ENCODE results near the gene ANKRD11.
"Not testable (repeated sequence)": the region's sequence is repeated elsewhere in the genome, so short reads cannot be mapped to it uniquely, and the experiment has no call there.

Gene ANKRD11

DNA sequence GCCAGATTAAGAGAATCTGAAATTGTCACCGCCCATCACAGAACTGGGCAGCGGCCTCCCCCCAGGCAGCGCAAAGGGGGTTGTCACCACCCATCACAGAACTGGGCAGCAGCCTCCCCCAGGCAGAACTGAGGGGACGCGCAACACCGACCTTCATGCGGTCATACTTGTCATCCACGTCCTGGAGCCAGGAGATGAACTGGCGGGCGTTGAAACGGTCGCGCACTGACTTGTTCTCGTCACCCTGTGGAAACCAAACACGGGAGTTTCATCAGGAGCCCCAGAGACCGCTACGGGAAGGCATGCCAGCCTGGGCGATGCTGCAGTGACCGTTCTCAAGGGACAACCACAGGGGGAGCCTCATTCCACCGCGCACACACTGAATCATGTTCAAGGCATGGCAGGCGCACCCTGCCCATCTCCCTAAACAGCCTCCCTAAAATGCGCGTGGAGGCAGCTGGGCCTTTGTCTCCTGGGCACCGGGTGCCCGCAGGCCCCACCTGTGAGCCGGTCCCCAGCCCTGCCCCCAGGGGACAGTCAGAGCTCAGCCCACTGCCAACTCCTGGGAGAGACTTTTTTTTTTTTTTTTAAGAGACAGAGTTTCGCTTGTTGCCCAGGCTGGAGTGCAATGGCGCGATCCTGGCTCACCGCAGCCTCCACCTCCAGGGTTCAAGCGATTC lies 219.6 kb downstream of the ANKRD11 start:
- TF ChIP-seq, protein P1, sequence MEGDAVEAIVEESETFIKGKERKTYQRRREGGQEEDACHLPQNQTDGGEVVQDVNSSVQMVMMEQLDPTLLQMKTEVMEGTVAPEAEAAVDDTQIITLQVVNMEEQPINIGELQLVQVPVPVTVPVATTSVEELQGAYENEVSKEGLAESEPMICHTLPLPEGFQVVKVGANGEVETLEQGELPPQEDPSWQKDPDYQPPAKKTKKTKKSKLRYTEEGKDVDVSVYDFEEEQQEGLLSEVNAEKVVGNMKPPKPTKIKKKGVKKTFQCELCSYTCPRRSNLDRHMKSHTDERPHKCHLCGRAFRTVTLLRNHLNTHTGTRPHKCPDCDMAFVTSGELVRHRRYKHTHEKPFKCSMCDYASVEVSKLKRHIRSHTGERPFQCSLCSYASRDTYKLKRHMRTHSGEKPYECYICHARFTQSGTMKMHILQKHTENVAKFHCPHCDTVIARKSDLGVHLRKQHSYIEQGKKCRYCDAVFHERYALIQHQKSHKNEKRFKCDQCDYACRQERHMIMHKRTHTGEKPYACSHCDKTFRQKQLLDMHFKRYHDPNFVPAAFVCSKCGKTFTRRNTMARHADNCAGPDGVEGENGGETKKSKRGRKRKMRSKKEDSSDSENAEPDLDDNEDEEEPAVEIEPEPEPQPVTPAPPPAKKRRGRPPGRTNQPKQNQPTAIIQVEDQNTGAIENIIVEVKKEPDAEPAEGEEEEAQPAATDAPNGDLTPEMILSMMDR (IDR thresholded peaks at IDR 0.05; ENCODE audit: insufficient read depth, missing control alignments) = no peak
- no peak for DNase-seq (ENCODE audit: insufficient read length, low spot score)
- no peak for FAIRE-seq

DNA sequence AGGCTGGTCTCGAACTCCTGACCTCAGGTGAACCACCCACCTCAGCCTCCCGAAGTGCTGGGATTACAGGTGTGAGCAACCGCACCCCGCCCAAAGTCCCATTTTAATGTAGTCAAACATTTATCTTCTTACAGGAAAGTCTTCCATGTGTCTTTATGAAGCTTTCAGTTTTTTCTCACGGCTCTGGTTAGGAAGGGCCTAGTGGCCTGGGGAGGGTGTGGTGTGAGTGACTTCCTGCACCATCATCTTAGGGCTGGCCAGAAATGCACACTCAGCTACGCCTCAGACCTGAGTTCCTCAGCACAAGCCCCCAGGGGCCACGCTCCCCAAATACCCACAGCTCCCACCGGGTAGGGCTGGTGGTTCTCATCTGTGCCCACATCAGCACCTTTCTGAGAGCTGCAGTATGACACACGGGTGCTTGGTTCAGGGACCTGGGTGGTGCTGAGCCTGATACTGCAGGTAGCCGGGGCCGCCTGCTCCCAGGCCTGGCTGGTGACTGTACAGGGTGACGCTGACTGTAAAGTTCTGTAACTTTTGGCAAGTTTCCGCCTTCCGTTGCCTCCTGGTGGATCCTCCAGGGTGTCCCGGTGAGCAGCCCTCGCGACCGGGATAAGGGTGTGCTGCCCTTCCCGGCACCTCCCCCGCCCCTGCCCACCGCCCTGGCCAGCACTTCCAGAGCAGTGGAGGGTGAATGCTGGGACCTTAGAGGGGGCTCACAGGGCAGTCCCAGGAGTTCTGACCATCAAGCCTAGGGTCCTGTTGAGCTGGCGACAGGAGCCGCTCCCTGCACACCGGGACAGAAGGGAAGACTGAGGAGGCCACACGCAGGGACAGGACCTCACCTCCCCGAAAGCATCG lies 220.3 kb downstream of the ANKRD11 start:
- DNase-seq (ENCODE audit: insufficient read length, low spot score) = no peak
- FAIRE-seq = no peak
- TF ChIP-seq, protein P1 (IDR thresholded peaks at IDR 0.05; ENCODE audit: insufficient read depth, missing control alignments) = no peak

- FAIRE-seq (no peak), DNase-seq (ENCODE audit: insufficient read length, low spot score) (no peak)
- TF ChIP-seq, protein P1 (IDR thresholded peaks at IDR 0.05; ENCODE audit: insufficient read depth, missing control alignments) = no peak
Measured at GRCh38 chr16:89268987-89269735, 221.2 kb downstream of the ANKRD11 start.

DNA sequence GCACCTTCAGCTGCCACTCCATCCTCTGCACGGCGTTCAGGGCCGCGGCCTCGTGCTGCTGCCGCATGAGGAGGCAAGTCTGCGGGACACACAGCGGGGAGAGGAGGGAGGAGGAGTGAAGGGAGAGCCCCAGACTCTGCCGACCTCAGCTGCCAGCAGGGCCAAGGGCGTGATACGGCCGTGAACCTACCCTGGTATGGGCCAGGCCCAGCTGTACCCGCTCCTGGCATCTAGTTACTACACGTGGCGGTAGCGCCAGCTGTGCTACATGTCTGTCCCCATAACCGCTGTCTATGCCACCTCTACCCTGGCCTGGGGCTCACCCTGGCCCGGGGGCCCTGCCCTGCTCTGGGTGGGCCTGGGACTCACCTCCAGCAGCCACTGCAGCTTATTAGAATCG lies 221.8 kb downstream of the ANKRD11 start:
- TF ChIP-seq, protein P1 (IDR thresholded peaks at IDR 0.05; ENCODE audit: insufficient read depth, missing control alignments) = no peak
- FAIRE-seq = no peak
- DNase-seq (ENCODE audit: insufficient read length, low spot score) = no peak

- DNase-seq (ENCODE audit: insufficient read length, low spot score); FAIRE-seq: not testable (repeated sequence)
Measured at GRCh38 chr16:89267746-89268145, 222.6 kb downstream of the ANKRD11 start.

DNA sequence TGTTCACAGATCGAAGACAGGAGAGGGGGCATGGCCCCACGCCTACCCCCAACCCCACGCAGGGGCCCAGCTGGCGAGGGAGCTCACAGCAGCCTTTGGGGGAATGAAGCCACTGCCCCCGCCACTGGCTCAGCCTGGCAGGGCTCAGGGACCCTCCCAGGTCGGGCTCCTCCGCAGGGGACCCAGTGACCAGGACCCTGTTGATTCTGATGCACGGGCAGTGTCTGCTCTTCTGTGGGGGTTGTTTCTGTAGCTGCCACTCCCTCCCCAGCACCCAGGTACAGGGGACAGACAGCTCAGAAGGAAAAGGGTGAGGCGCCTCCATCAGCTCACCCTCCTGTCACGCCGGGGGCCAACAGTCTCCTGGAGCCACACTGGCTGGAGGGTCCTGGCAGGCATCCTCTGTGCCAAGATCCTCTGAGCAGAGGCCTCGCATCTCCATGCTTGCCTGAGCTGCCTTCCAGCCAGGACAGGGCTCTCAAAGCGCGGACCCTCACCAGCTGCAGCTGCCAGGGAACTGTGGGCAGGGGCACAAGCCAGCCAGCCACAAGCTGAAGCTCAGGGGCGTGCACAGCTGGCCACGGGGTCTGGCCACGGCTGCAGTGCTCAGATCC lies 223.7 kb downstream of the ANKRD11 start:
- DNase-seq (ENCODE audit: insufficient read length, low spot score) = no peak
- TF ChIP-seq, protein P1 (IDR thresholded peaks at IDR 0.05; ENCODE audit: insufficient read depth, missing control alignments) = no peak
- FAIRE-seq = no peak

DNA sequence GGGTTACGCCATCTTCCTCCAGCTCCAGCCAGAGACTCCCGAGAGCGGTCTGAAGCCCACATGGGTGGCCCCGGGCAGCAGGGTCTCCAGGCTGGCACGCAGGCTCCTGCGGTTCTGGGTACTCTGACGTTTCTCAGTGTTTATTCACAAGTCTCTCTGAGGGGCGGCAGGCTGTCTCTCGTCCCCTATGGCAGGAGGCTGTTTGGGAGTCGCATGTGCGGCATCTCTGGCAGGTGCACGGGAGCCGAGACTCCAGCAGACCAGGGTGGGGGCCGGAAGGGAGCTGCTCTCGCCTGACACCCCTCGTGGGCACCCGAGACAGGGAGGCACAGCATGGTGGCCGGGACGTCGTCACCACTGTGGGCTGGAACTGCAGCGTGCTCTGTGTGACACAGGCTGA lies 224.7 kb downstream of the ANKRD11 start:
- DNase-seq (ENCODE audit: insufficient read length, low spot score) = no peak
- no peak for FAIRE-seq
- TF ChIP-seq, protein P1 (IDR thresholded peaks at IDR 0.05; ENCODE audit: insufficient read depth, missing control alignments) = no peak

Measured in D721Med (cell line).